Measurements from ENCODE around the gene GRK1.

GRK1 gene

GRCh38 chr13:113664751-113665596, 2.0 kb upstream of the GRK1 start:
- TF ChIP-seq CTCF (IDR thresholded peaks at IDR 0.05; ENCODE audit: unreplicated experiment in 3 of 3): no peak
- Mint-ChIP-seq H3K4me3 (no peak overlapping the region), H3K4me1 (peaks cover 5% of the 10 kb centered on the region), H3K36me3 (ENCODE audit: low read depth) (no peaks in the 10 kb centered on the region), H3K9me3 (peaks cover 17% of the 10 kb centered on the region), H3K27ac (no peak overlapping the region), H3K27me3 (ENCODE audit: low read depth) (peaks cover 19% of the 10 kb centered on the region)

GRCh38 chr13:113665597-113666328, 1.3 kb upstream of the GRK1 start:
- Mint-ChIP-seq H3K4me3 (no peak overlapping the region), H3K27me3 (ENCODE audit: low read depth) (peaks cover 19% of the 10 kb centered on the region), H3K9me3 (peaks cover 15% of the 10 kb centered on the region), H3K36me3 (ENCODE audit: low read depth) (no peaks in the 10 kb centered on the region), H3K27ac (no peak overlapping the region), H3K4me1 (peaks cover 5% of the 10 kb centered on the region)
- no peak for TF ChIP-seq CTCF (IDR thresholded peaks at IDR 0.05; ENCODE audit: unreplicated experiment in 3 of 3)

GRCh38 chr13:113666329-113666670, 719 bp upstream of the GRK1 start:
- H3K36me3 Mint-ChIP-seq (ENCODE audit: low read depth): no peaks in the 10 kb centered on the region

GRCh38 chr13:113667771-113668490, 912 bp downstream of the GRK1 start:
- Mint-ChIP-seq H3K36me3 (ENCODE audit: low read depth) (no peaks in the 10 kb centered on the region), H3K4me3 (no peak overlapping the region), H3K4me1 (peaks cover 5% of the 10 kb centered on the region), H3K9me3 (peaks cover 3% of the 10 kb centered on the region), H3K27ac (no peak overlapping the region), H3K27me3 (ENCODE audit: low read depth) (peaks cover 19% of the 10 kb centered on the region)
- TF ChIP-seq CTCF (IDR thresholded peaks at IDR 0.05; ENCODE audit: unreplicated experiment in 3 of 3): no peak

More at GRCh38 chr13:113666329-113666670, 719 bp upstream of the GRK1 start:
- H3K9me3 Mint-ChIP-seq: peaks cover 10% of the 10 kb centered on the region
- no peak for TF ChIP-seq CTCF (IDR thresholded peaks at IDR 0.05; ENCODE audit: unreplicated experiment in 3 of 3)
- H3K4me3 Mint-ChIP-seq: no peak overlapping the region
- H3K27ac Mint-ChIP-seq: no peak overlapping the region
- H3K4me1 Mint-ChIP-seq: peaks cover 5% of the 10 kb centered on the region
- peaks cover 19% of the 10 kb centered on the region for H3K27me3 Mint-ChIP-seq (ENCODE audit: low read depth)

- Mint-ChIP-seq H3K4me1 (peaks cover 5% of the 10 kb centered on the region), H3K36me3 (ENCODE audit: low read depth) (no peaks in the 10 kb centered on the region), H3K27ac (peak overlapping the region in 1 of 3 experiments; percentile 2), H3K27me3 (ENCODE audit: low read depth) (peaks cover 19% of the 10 kb centered on the region), H3K9me3 (peaks cover 3% of the 10 kb centered on the region), H3K4me3 (no peak overlapping the region)
- no peak for TF ChIP-seq CTCF (IDR thresholded peaks at IDR 0.05; ENCODE audit: unreplicated experiment in 3 of 3)
Measured at GRCh38 chr13:113668491-113668971, 1.5 kb downstream of the GRK1 start.
